Stimulated activated CD8-positive, alpha-beta memory T cell treated with anti-CD3 and anti-CD28 coated beads, Interleukin-2, amount 100 ng/mL, for 1 hour (primary cell): Measurements from ENCODE around the gene PPP1R36.
A peak's percentile ranks its signal among the peaks of the same experiment; 100 is the strongest.
"Not testable (repeated sequence)": the region's sequence is repeated elsewhere in the genome, so short reads cannot be mapped to it uniquely, and the experiment has no call there.

Source experiments
- DNase-seq, 2 donors: peaks; one replicate each; pipeline ENCODE4 v3.0.0-alpha.2; 2020; ENCODE audit warnings: low read depth in 2 of 2

The PPP1R36 gene

DNA sequence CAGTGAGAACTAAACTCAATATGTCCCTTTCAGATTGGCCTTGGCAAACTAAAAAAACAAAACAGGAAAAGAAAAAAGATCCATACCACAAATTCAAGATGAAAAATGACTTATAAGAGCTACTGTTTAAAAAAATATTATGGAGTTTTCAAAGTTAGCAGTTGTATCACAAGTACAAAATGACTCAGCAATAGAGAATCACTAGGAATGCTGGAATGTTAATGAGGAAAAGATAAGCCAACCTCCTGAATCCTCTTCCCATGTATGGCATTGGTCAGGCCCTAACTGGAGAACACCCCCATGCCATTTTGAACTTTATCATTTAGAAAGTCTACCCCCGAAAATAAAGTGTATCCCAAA, 62.2 kb downstream of the PPP1R36 start:
- DNase-seq, result no peak

DNA sequence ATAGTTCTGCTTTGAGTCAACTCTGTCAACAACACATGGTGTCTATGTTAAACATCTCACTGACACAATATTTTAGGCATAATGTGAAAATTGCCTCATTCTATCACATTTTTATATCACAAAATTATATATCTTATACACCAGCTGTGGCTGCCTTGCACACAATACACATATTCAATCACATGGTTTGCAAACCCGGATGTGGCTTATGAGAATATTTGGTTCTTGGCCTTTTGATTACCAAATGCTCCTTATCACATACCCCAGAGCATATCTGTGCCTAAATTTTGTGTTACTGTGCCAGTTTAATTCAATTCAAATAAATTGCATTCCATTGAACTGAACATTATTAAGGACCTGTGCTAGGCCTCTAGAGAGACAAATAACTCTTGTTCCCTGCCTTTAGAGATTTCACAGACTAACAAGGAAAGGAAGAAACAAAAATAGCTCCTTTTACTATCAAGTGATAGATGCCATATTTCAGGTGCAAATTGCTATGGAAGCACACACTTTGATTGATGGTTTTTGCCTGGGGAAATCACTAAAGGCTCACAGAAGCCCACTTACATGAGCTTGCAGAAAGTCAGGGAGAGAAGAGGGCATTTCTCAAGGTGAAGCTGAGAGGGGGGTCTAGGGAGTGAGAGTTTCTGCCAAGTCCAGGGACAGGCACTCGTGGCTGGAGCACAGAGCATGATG, 63.4 kb downstream of the PPP1R36 start:
- no peak for DNase-seq

DNA sequence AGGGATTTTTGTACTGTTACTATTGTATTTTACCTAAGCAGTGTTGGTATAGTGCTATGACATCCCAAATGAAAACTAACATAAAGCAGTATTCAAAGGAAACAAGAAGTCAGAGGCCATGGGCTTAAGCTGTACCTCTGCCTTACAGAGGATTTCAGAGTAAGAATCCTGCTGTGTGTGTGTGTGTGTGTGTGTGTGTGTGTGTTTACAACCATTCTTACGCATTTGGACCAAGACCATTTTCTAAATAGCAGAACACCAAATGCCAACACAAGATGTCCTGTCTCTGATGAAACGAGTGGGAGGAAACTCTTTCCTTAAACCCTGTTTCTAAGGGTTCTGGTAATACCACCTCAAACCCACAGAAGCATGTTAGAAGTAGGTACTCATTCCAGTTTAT, 64.4 kb downstream of the PPP1R36 start:
- DNase-seq, result no peak

- DNase-seq, result no peak
Observed at GRCh38 chr14:64614805-64615391, 65.1 kb downstream of the PPP1R36 start.

DNA sequence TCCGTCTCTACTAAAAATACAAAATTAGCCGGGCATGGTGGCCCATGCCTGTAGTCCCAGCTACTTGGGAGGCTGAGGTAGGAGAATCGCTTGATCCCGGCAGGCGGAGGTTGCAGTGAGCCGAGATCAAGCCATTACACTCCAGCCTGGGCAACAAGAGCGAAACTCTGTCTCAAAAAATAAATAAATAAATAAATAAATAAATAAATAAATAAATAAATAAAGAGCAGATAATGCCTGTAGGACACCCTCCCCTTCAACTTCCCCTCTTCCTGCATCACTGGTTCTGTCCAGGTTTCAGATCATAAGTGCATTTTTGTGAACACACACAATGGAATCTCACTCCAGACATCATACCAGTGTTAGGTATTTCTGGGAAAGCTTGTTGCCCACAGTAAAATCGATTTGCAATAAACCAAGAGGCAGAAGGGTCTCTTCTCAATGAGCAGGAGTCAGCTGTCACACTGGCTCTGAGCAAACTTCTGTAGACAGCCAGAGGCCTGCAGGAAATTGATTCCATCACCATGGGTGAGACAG, 68.2 kb downstream of the PPP1R36 start:
- not testable (repeated sequence) for DNase-seq

DNA sequence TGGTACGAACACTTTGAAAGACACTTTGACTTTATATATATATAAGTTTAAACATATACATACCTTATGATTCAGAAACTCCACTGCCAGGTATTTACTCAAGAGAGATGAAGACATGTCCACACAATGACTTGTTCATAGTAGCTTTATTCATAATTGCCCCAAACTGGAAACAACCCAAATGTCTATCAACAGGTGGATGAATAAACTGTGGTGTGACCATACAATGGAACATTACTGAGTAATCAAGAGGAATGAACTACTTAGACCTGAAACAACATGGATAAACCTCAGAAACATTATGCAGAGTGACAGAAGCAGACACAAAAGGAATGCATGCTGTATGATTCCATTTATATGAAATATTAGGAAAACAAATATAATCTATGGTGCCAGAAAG, 71.1 kb downstream of the PPP1R36 start:
- no peak for DNase-seq

DNA sequence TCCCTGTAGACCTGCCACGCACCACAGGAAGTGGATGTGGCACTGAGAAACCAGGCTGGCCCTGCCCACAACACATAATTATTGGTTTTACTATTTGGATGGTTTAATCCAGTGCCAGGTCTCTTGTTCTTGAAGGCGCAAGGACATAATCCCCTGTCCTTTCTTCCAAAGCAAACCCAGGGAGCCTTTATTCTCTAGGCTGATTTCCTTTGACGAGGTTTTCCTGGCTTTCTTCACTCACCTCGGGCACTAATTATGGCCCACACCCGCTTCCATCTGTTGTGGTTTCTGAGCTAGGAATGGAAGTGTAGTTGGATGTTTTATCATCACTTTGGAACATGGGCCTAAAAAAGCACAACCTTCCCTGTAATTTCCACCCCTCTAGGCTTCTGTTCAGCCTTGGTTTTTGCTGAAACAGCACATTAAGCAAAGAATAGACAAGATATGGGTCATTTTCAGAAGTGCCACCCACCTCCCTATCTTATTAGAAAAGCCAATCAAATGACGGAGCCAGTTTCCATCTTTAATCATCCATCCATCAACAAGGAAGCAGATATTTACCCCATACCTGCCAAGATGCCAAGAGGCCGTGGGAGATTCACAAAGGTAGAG, 73.9 kb downstream of the PPP1R36 start:
- no peak for DNase-seq

DNA sequence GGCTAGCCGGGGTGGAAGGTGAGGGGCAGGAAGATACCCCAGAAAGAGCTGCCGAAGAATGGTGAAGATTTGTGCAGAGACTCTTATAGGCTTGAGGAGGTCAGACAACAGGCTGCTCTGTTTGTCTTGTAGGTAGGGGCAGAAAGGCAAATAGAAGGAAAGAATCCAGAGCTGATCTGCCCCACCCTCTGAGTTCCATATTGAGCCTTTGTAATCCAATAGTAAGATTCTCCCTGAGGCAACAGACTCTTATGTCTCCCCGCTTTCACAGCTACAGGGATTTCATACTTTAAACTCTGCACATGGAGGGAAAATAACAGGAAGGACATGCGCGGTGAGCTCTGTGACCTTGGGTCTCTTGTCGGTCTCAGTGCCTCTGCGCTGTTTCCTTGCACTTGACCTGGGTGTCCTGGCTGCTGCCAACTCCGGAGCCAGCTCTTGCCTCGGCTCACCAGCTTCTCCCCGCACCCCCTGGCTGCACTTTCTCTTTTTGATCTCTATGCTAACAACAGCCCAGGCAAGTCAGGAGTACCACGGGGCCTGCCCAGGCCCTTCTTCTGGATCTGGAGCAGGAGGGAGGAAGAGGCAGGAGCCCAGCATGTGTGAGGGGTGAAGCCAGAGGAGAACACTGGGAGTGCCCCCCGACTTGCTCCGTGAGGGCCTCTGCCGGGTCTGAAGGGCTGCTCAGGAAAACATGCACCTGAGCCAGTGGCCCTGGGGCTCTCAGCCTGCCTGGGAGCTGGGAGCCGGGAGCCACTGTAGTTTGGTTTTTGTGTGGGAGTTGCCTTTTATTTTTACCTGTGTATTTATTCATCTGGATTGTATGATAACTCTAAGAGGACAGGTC, 75.8 kb downstream of the PPP1R36 start:
- no peak for DNase-seq

- DNase-seq, result no peak
Observed at GRCh38 chr14:64628940-64629408, 79.2 kb downstream of the PPP1R36 start.

GRCh38 chr14:64630778-64631177, 81.0 kb downstream of the PPP1R36 start:
- no peak for DNase-seq

DNA sequence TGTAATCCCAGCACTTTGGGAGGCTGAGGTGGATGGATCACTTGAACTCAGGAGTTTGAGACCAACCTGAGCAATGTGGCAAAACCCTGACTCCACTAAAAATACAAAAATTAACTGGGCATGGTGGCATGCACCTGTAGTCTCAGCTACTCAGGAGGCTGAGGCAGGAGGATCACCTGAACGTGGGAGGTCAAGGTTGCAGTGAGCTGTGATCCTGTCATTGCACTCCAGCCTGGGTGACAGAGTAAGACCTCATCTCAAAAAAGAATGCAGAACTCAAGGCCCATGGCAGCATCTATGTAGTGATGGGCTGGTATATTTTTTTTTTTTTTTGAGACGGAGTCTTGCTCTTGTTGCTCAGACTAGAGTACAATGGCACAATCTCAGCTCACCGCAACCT, 81.5 kb downstream of the PPP1R36 start:
- DNase-seq, result not testable (repeated sequence)

- no peak for DNase-seq
Observed at GRCh38 chr14:64632056-64632455, 82.3 kb downstream of the PPP1R36 start.

DNA sequence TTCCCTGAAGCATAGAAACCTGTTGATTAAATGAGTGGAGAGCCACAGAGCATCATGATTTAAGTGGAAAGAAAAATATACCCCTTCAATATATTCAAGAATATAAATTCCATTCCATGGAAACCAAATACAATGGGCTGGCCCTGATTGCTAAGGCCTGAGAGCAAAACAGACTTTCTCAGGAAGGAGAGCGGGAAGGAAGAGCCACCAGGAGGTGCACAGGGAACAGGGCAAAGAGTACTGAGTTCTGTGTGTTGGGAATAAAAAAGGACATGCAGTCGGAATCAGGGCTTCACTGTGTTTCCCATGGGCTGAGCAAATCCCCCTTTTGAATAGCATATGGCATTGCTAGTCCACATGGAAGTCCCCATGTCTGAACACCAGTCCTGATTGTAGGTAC, 84.8 kb downstream of the PPP1R36 start:
- no peak for DNase-seq

DNA sequence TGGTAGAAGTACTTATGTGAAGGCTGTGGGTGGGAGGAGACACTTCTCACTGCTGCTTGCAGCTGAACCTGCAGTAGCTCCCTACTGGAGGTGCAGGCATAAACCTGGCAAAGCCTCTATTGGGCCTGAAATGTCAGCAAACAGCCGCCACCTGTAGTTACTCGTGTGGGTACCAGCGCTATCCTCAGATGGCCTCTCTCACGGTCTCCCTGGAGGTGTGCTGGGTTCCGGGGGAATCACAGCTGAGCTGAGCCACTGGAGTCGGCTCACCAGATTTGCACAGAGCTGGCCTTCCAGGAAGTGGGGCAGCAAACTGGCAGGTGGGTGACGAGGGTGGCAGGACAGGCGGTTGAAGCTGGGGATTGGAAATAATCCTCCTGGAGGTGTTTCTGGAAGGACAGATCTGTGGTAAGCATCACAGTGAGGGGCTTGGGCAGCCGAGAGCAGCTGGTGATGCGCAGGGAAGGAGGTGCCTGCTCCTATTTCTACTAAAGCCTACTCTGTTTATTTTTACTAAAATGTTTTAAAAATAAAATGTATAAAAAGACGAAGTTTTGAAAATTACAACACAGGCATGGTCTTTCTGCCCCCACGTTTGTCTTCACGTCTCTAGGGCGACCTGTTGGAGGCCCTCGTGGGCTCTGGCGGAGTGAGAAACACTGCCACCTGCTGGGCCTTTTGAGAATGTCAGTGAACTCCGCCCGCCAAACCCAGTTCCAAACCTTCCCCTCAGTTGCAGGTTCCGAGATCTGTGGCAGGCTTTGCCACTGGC, 86.6 kb downstream of the PPP1R36 start:
- DNase-seq, result peak; percentile 46 to 54

GRCh38 chr14:64636980-64637429, 87.2 kb downstream of the PPP1R36 start:
- no peak for DNase-seq

DNA sequence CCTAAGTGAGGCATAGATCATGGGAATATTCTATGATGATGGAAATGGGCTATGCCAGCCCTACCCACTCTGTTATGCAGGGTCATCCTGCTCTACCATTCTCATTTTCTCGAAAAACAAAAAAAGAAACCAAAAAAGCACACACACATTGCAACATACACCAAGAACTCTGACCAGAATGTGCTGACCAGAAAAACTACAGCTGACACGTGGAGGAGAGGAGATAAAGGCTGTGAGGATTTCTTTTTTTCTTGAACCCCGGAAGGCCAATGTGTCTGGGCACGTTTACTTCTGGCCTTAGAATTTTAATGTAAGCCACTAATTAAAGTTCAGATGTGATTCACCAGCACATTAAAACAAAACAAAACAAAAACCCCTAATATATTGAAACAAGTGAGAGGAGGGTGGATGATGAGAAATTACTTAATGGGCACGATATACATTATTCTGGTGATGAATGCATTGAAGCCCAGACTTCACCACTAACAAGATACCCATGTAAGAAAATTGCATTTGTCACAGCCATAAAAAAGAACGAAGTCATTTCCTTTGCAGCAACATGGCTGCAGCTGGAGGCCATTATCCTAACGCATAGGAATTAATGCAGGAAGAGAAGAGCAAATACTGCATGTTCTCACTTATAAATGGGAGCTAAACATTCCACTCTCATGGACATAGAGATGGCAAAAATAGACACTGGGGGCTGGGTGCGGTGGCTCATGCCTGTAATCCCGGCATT, 88.1 kb downstream of the PPP1R36 start:
- DNase-seq, result no peak

GRCh38 chr14:64638625-64639024, 88.9 kb downstream of the PPP1R36 start:
- no peak for DNase-seq
